GM18505 (cell line): Measurements from ENCODE around the gene KCNJ14.

Experiments used
- ATAC-seq: cut with Tn5 transposase; IDR thresholded peaks from one replicate; pipeline ENCODE4 v1.9.1; 2021; ENCODE audit not compliant: unreplicated experiment
- POLR2A ChIP-seq: IDR thresholded peaks from 4 replicates; pipeline ENCODE4 v1.6.1; 2011; ENCODE audit warnings: borderline replicate concordance; ENCODE audit not compliant: insufficient read depth, insufficient read length; ENCODE audit errors: extremely low read depth

The KCNJ14 gene

GRCh38 chr19:48451624-48452023, 3.8 kb upstream of the KCNJ14 start:
- no peak for ATAC-seq
- no peak for TF ChIP-seq POLR2A

GRCh38 chr19:48452289-48453190, 2.8 kb upstream of the KCNJ14 start:
- no peak for TF ChIP-seq POLR2A
- ATAC-seq, result no peak

- no peak for ATAC-seq
- TF ChIP-seq POLR2A, result no peak
Measured at GRCh38 chr19:48454150-48454730, 1.1 kb upstream of the KCNJ14 start.

- ATAC-seq, result no peak
- TF ChIP-seq POLR2A, result no peak
Measured at GRCh38 chr19:48455908-48456562, 661 bp downstream of the KCNJ14 start.

GRCh38 chr19:48456864-48457263, 1.5 kb downstream of the KCNJ14 start:
- no peak for TF ChIP-seq POLR2A
- ATAC-seq, result no peak

- ATAC-seq, result no peak
- no peak for TF ChIP-seq POLR2A
Measured at GRCh38 chr19:48458016-48458415, 2.6 kb downstream of the KCNJ14 start.

- TF ChIP-seq POLR2A, result no peak
- ATAC-seq, result no peak
Measured at GRCh38 chr19:48461651-48461981, 6.2 kb downstream of the KCNJ14 start.

GRCh38 chr19:48461982-48462655, 6.7 kb downstream of the KCNJ14 start:
- TF ChIP-seq POLR2A, result no peak
- no peak for ATAC-seq

GRCh38 chr19:48465215-48465614, 9.8 kb downstream of the KCNJ14 start:
- ATAC-seq, result no peak
- TF ChIP-seq POLR2A, result no peak

GRCh38 chr19:48466561-48467325, 11.4 kb downstream of the KCNJ14 start:
- no peak for TF ChIP-seq POLR2A
- ATAC-seq, result no peak

GRCh38 chr19:48468772-48469288, 13.5 kb downstream of the KCNJ14 start:
- TF ChIP-seq POLR2A, result no peak
- ATAC-seq, result peak; percentile 84

GRCh38 chr19:48469289-48469881, 14.0 kb downstream of the KCNJ14 start, which contains the start of gene CYTH2:
CYTH2 (plus strand) TSS chr19:48469369; CDS start chr19:48469508, 139 bp downstream.
- peak; percentile 76 for TF ChIP-seq POLR2A

More at GRCh38 chr19:48469289-48469881, 14.0 kb downstream of the KCNJ14 start, which contains the start of gene CYTH2:
- ATAC-seq, result peak; percentile 29
